GM18873 (cell line): Measurements from ENCODE around the gene KREMEN1.
"Not testable (repeated sequence)": the region's sequence is repeated elsewhere in the genome, so short reads cannot be mapped to it uniquely, and the experiment has no call there.

Source experiments
- ATAC-seq: cut with Tn5 transposase; IDR thresholded peaks from one replicate; pipeline ENCODE4 v1.9.1; 2021; ENCODE audit warnings: mild to moderate bottlenecking, moderate library complexity, moderate number of reproducible peaks; ENCODE audit not compliant: unreplicated experiment, low FRiP score

Gene KREMEN1

GRCh38 chr22:29096736-29097669 is 24.2 kb downstream of the KREMEN1 start:
- no peak for ATAC-seq

- ATAC-seq, result no peak
These were observed 25.5 kb downstream of the KREMEN1 start for GRCh38 chr22:29098296-29098695.

- no peak for ATAC-seq
These were observed 29.5 kb downstream of the KREMEN1 start for GRCh38 chr22:29102300-29102699.

- no peak for ATAC-seq
These were observed 30.3 kb downstream of the KREMEN1 start for GRCh38 chr22:29103121-29103520.

GRCh38 chr22:29105468-29105867 is 32.6 kb downstream of the KREMEN1 start:
- no peak for ATAC-seq

- no peak for ATAC-seq
These were observed 34.0 kb downstream of the KREMEN1 start for GRCh38 chr22:29106839-29107238.

GRCh38 chr22:29108137-29108536 is 35.3 kb downstream of the KREMEN1 start:
- no peak for ATAC-seq

- no peak for ATAC-seq
These were observed 37.0 kb downstream of the KREMEN1 start for GRCh38 chr22:29109822-29110221.

GRCh38 chr22:29110946-29111345 is 38.1 kb downstream of the KREMEN1 start:
- ATAC-seq, result no peak

GRCh38 chr22:29112121-29112520 is 39.3 kb downstream of the KREMEN1 start:
- no peak for ATAC-seq

- ATAC-seq, result no peak
These were observed 39.8 kb downstream of the KREMEN1 start for GRCh38 chr22:29112681-29113080.

- ATAC-seq, result no peak
These were observed 40.5 kb downstream of the KREMEN1 start for GRCh38 chr22:29113319-29113718.

GRCh38 chr22:29114392-29114791 is 41.6 kb downstream of the KREMEN1 start:
- no peak for ATAC-seq

GRCh38 chr22:29115682-29116288 is 43.0 kb downstream of the KREMEN1 start:
- no peak for ATAC-seq

GRCh38 chr22:29116397-29117123 is 43.7 kb downstream of the KREMEN1 start:
- ATAC-seq, result no peak

GRCh38 chr22:29117799-29118477 is 45.1 kb downstream of the KREMEN1 start:
- ATAC-seq, result no peak

GRCh38 chr22:29120098-29120912 is 47.5 kb downstream of the KREMEN1 start:
- not testable (repeated sequence) for ATAC-seq

GRCh38 chr22:29121124-29121523 is 48.3 kb downstream of the KREMEN1 start:
- no peak for ATAC-seq

GRCh38 chr22:29122041-29122440 is 49.2 kb downstream of the KREMEN1 start:
- ATAC-seq, result no peak
